GM19043 (cell line): ENCODE results near the gene TNFRSF12A.
"Not testable (repeated sequence)": the region's sequence is repeated elsewhere in the genome, so short reads cannot be mapped to it uniquely, and the experiment has no call there.

Experiments used
- ATAC-seq: cut with Tn5 transposase; IDR thresholded peaks from one replicate; pipeline ENCODE4 v1.9.1; 2021; ENCODE audit warnings: low read depth; ENCODE audit not compliant: unreplicated experiment

Gene TNFRSF12A

DNA sequence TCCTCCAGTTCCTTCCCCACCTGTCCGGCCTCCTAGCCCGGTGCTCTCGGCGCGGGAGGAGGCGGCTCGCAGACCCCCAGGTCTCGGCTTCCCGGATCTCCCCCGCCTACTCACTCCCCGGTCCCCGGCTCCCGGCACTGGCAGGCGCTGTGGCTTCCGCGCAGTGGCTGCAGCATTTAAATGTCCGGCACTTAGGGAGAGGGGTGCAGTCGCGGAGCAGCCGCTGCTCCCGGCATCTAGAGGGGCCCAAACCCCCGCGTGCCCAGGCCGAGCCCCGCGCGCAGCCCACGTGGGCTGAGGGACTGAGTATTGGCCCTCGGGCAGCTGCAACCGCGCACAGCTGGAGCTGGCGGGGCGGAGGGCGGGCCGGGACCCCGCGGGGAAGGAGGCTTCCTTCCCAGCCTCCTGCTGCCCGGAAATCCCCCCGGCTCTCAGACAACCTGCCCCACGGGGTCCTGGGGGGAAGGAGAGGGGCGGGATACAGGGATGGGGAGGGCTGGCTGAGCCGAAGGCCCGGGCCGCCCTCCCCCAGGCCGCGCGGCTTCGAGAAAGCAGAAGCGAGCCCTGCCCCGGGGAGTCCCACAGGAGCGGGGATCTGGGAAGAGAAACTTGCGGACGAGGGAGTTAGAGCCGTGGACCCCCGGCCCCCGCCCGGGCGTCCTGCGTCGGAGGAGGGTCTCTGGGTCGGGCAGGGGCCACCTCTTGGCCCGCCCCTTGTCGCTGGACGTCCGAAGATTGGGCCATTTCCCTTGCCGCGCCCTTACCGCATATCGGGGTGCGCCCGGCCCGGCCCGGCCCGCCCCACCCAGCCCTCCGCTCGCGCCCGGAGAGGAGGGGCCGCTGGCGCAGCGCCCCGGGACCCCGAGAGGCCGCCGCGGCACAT is 25.8 kb downstream of the TNFRSF12A start, which contains the start of gene MMP25:
Gene MMP25 (plus strand): TSS at position 804 of the 883 bp plus-strand sequence. CDS start 357 bp downstream, outside the sequence.
- ATAC-seq: no peak

DNA sequence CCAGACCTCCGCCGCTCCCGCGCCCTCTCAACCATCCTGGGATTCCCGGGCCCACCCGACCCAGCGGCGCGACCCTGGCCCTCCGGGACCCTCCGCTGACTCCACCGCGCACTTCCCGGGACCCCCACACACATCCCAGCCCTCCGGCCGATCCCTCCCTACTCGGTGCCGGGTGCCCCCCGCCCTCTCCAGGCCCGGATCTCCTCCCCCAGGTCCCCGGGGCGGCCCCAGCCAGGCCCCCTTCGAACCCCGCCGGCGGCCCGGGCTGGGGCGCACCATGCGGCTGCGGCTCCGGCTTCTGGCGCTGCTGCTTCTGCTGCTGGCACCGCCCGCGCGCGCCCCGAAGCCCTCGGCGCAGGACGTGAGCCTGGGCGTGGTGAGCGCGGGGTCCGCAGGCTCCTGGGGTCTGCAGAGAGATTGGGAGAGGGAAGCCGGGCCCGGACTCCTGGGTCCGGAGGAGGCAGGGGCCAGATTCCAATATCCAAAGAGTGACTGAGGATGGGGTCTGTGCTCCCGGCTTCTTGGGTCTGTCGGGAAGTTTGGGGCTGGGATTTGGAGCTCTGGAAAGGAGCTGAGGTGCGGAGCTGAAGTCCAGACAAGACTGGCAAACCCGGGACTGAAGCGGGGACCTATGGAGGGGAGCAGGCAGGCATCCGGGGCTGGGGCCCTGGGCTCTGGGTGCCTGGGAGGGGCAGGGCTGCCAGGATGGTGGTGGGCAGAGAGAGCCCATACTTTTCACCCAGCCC is 26.6 kb downstream of the TNFRSF12A start:
- ATAC-seq: no peak

DNA sequence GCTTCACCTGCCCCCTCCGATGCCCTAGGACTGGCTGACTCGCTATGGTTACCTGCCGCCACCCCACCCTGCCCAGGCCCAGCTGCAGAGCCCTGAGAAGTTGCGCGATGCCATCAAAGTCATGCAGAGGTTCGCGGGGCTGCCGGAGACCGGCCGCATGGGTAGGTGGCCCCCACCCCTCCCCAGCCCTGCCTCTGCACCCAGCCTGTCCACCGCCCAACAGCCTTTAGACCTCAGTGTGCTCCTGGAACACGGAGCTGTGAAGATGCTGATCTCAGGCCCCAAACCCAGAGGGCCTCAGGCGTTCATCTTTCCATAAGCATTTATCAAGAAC is 27.2 kb downstream of the TNFRSF12A start:
- no peak for ATAC-seq

DNA sequence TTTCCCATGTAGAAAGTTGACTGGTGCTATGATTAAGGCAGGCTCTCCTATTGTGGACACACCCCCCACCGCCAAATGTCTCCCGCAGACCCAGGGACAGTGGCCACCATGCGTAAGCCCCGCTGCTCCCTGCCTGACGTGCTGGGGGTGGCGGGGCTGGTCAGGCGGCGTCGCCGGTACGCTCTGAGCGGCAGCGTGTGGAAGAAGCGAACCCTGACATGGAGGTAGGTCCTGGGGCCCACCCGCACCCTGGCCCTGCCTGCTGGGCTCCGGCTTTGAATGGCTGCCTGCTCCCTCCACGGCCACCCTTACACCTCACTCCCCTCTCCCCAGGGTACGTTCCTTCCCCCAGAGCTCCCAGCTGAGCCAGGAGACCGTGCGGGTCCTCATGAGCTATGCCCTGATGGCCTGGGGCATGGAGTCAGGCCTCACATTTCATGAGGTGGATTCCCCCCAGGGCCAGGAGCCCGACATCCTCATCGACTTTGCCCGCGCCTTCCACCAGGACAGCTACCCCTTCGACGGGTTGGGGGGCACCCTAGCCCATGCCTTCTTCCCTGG is 29.8 kb downstream of the TNFRSF12A start:
- ATAC-seq: no peak

DNA sequence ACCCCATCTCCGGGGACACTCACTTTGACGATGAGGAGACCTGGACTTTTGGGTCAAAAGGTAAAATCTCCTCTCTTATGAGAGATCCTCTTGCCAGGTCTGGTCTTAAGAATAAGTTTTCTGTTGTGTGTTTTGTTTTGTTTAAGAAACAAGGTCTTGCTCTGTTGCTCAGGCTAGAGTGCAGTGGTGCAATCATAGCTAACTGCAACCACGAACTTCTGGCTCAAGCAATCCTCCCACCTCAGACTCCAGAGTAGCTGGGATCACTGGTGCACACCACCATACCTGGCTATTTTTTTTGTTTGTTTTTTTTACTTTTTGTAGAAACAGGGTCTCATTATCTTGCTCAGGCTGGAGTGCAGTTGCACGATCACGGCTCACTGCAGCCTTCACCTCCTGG is 30.3 kb downstream of the TNFRSF12A start:
- ATAC-seq: no peak

DNA sequence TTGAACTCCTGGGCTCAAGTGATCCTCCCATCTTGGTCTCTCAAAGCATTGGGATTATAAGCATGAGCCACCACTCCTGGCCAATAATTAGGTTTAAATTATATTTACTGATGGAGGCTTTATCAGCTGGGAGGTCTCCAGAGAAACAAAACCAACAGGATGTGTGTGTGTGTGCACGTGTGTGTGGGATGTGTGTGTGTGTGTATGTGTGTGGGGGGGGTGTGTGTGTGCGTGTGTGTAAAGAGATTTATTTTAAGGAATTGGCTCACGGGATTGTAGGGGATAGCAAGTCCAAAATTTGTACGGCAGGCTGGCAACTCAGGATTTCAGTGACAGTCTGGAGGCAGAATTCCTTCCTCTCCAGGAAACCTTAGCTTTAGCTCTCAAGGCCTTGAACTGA is 30.8 kb downstream of the TNFRSF12A start:
- ATAC-seq: no peak

DNA sequence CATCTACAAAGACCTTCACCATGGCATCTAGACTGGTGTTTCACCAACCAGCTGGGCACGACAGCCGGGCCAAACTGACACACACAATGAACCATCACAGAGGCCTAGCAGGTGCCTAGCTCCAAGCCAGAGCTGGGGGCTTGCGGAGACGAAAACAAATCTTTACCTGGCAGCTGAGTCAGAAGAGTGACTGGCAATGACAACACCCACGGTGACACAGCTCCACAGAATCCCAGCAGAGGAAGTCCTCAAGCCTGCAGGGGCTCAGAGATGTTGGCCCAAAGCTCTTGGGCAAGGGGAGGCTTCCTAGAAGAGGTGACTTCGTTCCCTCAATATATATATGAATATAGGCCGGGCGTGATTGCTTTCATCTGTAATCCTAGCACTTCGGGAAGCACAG is 31.3 kb downstream of the TNFRSF12A start:
- ATAC-seq: no peak

DNA sequence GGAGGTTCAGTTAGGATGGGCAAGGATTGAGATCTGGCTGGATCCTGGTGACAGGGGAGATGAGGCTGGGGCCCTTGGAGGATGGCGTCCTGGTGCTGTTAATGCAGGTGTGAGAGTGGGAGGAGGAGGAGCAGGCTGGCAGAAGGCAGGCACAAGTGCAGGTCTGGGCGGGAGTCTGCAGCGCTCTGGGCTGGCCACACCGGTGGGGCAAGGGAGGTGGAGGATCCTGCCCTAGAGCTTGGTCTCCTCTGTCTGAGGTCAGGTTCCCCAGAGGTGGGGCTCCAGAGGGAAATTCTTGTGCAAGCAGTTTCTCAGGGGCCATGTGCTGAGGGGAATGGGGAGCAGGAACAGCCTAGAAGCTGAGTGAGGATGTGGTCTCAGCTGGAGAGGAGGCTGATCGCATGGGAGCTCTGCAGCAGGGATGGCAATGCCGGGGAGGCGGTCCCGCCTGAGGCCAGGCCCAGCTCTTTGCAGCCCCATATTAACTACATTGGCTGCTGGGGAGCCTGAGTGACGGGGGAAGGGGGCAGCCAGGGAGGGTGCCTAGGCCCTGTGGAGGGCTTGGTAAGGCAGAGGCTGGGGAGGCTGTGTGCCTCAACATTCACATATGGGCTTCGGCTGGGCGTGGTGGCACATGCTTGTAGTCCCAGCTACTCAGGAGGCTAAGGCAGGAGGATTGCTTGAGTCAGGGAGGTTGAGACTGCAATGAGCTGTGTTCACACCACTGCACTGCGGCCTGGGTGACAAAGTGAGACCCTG is 32.6 kb downstream of the TNFRSF12A start:
- not testable (repeated sequence) for ATAC-seq

DNA sequence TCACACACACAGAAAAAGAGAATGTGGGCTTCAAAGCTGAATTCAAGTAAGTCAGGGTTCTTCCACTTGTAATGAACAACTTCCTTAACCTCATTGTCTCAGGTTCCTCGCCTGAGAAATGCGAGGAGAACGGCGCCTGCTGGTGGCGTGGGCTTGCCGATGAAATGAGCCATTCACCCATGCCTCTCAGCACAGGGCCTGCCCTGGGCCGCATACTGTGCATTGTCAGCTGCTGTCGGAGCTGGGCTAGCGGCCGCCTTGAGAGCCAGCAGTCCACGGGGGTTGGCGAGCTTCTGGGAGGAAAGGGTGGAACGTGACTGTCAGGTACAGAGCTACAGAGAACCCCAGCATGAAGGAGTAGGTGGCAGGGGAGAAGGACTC is 33.2 kb downstream of the TNFRSF12A start:
- not testable (repeated sequence) for ATAC-seq

DNA sequence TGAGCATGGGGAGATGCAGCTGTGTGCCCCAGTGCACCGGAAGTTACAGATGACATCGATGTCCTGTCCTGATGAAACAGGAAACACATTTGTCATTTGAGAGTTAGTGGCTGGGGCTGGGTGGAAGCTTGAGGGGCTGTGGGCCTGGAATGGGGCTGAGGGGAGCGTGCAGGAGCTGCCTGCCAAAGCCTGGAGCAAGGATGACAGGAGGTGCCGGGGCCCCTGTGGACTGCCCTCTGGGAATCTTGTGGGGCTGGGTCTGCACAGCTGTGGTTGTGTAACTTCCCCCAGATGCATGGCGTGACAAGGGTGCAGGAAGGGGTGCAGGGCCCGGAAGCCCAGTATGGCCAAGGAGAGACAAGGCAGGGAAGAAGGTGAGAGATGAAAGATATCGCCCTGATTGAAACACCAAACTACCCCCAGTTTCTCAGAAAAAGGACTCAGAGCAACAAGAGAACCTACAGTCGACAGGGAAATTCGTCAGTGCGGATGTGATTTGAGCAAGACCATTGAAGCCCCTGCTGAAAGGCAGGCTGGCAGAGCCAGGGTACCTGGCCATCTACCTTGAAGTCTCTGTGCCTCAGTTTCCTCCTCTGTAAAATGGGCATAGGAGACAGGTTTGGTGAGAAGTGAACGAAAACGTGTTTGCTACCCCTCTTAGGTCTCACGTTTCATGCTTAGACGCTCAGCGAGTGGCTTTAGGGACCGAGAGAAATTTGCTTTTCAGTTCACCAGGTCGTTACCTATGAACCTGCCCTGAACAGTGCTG is 35.0 kb downstream of the TNFRSF12A start:
- no peak for ATAC-seq

DNA sequence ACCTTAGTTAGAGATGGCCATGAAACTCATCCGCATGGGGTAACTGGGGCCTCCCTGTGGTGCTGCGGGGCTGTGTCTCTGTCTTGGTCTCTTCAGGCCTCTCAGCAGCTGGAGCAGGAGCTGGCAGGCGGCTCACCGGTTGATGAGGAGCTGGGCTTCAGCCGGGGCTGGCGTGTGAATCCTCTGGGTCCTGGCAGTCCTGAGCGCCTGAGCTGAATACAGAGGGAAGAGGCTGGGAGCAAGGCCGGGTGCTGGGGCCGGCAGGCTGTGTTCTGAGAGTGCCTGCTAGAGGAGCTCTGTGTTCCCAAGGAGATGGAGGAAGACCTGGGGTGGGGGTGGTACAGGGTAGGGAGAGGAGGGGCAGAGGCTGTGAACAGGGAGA is 35.6 kb downstream of the TNFRSF12A start:
- ATAC-seq: not testable (repeated sequence)

DNA sequence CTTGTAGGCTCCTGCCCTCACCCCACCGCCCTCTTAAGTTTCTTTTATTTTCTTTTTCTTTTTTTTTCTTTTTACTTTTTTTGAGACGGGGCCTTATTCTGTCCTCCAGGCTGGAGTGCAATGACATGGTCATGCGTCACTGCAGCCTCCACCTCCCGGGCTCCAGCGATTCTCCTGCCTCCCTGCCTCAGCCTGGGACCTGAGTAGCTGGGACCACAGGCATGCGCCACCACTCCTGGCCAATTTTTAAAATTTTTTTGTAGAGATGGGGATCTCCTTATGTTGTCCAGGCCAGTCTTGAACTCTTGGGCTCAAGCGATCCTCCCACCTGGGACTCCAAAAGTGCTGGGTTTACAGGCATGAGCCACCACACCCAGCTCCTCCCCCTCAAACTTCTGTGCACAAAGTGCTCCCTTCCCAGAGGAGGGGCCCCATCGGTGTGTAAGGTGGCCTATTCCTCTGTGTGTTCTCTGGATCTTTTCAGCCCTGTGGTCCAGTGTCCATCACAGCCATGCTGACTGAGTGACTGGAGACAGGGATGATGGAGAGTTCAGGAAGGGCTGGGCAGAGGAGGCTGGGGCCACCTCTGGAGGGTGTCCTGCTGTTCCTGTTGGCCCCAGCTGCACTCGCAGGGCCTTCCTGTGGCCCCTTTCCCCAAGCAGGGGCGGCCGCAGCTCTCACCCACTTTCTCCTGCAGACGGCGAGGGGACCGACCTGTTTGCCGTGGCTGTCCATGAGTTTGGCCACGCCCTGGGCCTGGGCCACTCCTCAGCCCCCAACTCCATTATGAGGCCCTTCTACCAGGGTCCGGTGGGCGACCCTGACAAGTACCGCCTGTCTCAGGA is 36.4 kb downstream of the TNFRSF12A start:
- ATAC-seq: no peak

DNA sequence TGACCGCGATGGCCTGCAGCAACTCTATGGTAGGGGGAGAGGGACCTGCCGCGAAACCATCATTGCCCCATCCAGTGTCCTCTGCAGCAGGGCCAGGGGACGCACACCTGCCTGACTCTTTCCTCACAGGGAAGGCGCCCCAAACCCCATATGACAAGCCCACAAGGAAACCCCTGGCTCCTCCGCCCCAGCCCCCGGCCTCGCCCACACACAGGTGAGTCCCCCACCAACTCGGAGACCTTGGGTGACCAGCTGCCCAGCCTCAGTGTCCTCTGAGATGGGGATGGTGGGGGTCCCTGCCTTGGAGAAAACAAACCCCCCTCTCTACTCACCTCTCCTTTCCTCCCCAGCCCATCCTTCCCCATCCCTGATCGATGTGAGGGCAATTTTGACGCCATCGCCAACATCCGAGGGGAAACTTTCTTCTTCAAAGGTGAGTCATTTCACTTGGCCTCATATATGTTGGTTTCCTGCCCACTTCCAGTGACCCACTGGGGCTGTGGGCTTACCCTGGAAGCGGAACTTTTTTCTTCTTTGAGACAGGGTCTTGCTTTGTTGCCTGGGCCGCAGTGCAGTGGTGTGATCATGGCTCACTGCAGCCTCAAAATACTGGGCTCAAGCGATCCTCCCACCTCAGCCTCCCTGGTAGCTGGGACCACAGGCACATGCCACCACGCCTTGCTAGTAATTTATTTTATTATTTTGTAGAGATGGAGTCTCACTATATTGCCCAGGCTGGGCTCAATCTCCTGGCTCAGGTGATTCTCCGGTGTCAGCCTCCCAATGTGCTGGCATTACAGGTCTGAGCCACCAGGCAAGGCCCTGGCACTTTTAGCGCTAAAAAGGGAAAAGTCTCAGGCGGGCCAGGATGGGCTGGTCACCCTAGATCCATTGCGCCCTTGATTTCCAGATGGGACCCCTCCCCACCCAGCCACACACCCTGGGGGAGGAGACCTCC is 37.3 kb downstream of the TNFRSF12A start:
- ATAC-seq: no peak

DNA sequence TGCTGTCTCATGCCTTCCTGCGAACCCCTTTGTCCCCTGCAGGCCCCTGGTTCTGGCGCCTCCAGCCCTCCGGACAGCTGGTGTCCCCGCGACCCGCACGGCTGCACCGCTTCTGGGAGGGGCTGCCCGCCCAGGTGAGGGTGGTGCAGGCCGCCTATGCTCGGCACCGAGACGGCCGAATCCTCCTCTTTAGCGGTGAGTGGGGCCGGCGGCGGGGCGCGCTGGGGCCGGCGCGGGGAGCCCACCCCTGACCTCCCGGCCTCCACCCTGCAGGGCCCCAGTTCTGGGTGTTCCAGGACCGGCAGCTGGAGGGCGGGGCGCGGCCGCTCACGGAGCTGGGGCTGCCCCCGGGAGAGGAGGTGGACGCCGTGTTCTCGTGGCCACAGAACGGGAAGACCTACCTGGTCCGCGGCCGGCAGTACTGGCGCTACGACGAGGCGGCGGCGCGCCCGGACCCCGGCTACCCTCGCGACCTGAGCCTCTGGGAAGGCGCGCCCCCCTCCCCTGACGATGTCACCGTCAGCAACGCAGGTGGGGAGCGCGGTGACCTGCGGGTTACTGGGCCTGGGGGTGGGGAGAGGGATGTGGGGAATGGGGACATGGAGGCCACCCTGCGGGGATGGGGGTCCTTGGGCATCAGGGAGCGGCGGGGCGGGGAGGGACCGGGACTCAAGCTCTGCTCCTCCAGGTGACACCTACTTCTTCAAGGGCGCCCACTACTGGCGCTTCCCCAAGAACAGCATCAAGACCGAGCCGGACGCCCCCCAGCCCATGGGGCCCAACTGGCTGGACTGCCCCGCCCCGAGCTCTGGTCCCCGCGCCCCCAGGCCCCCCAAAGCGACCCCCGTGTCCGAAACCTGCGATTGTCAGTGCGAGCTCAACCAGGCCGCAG is 38.2 kb downstream of the TNFRSF12A start:
- ATAC-seq: no peak

DNA sequence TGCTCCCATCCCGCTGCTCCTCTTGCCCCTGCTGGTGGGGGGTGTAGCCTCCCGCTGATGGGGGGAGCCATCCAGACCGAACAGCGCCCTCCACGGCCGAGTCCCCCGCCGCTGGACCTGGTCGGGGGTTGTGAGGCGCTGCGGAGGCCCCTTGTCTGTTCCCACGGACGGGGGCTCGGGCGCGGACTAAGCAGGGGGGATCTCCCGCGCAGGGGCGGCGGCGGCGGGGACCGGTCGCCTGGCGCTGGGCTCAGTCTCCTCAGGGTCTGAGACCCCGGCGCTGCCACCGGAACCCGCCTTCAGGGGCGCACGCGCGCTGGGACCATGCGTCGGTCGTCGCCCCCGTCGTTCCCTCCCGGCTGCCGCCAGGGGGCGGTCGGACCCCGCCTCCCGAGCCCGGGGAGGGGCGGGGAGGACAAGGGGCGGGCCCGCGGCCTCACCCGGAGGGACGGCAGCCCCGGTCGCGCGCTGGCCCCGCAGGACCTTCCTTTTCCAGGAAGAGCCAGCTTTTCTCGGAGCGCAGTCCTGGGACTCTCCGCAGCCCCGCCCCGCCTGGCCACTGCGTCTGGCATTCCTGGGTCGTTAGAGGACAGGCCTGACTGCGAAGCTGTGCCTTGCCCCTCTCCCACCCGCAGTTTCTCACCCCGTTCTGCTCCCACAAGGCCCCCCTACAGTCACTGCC is 39.0 kb downstream of the TNFRSF12A start:
- peak; percentile 70 for ATAC-seq

DNA sequence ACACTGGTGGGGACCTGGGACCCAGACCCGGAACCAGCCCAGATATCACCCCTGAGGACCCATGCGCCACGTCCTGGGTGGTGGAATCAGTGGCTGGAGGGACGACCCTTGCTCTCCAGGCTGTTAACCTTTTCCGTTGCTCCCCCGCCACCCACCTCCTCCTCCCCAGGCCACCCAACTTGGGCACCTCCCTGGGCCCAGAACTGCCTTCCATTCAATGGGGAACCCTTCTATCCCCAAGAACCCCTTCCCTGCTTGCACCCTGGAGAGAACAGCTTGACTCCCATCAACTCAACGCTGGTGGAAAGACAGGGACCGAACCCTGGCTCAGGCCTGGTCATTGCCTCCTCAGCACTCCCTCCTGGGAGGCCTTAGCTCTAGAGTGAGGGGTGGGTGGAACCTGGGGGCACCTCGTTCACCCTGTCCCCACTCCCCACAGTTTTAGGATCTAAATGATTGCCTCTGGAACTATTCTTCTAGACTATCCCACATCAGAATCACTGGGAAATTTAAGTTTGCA is 39.6 kb downstream of the TNFRSF12A start:
- ATAC-seq: no peak
